GM12873 (cell line): Measurements from ENCODE around the gene KTN1.

Experiments
- CTCF ChIP-seq: IDR thresholded peaks from 2 replicates; pipeline ENCODE4 v1.5.1; 2012; ENCODE audit warnings: low read depth, mild to moderate bottlenecking, moderate library complexity, low read length, control low read depth; ENCODE audit not compliant: insufficient read depth; ENCODE audit errors: missing control alignments

KTN1 gene

DNA sequence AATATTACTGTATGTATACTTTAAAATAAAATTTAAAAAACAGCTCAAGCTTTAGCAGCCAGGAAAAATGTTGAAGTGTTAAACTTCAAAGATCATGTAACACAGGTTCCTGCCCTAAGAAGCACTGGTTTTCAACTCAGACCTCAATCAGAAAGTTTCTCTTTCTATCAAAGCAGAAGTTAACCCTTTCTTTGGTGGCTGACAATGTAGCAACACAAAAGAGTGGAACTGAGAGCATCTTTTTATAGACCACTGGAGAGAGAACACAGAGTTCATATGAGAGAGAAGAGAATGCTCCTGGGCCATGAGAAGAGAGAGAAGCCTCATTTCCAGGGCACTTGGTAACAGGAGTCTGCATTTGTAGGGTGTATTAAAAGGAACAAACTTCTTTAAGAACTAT, 42.2 kb upstream of the KTN1 start:
- TF ChIP-seq CTCF: no peak

DNA sequence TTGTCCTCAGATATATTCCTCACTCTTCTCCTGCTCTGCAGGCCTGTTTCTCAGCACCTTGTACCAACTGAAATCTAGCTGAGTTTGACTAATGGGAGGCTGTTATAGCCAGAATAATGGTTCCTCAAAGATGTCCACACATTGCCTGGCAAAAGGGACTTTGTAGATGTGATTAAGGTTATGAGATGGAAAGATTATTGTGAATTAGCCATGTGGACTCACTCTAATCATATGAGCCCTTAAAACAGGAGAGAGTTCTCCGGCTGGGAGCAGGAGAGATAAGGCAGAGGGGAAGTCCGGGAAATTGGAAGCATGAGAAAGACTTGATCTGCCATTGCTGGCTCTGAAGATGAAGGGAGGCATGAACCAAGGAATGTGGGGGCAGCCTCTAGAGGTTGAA, 40.0 kb upstream of the KTN1 start:
- TF ChIP-seq CTCF: no peak

DNA sequence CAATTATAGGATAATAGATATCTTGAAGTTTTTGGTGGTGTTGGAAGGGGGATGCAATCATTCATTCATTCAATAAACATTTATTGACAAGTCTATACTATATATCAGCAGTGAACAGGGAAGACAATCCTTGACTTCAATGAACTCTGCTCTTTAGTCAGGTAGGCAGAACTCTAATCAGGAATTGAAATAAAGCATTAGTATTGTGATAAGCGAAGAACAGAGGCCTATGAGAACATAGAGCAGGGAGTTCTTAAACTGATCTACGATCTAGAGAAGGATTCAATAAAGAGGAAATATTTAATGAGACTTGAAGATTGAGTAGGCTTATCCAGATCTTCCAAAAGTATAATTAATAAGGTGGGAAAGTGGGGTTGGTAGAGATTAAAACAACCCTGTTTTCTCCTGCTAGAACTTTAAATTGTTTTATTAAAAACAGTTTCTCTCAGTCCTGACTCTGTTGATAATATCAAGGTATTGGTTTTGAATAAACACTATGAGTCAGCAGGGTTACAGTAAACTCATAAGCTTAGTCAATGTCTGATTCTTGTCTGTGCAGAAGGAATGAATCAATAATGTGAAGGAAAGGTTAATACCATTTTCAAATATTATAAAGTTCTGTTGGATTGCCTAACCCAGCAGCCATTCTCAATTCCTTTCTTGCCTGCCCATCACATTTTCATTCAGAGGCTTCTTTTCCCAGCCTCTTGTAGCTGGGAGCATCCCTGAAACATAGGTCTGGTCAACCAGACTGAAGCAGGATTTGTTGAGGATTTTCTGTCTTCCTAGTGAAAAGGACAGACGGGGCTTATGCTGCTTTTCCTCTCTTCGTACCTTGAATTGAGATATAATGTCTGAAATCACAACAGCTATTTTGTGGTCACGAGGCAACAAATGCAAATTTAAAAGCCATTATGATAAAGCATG, 38.9 kb upstream of the KTN1 start:
- TF ChIP-seq CTCF: no peak

- no peak for TF ChIP-seq CTCF
Measured at GRCh38 chr14:55545779-55546178, 34.2 kb upstream of the KTN1 start.

DNA sequence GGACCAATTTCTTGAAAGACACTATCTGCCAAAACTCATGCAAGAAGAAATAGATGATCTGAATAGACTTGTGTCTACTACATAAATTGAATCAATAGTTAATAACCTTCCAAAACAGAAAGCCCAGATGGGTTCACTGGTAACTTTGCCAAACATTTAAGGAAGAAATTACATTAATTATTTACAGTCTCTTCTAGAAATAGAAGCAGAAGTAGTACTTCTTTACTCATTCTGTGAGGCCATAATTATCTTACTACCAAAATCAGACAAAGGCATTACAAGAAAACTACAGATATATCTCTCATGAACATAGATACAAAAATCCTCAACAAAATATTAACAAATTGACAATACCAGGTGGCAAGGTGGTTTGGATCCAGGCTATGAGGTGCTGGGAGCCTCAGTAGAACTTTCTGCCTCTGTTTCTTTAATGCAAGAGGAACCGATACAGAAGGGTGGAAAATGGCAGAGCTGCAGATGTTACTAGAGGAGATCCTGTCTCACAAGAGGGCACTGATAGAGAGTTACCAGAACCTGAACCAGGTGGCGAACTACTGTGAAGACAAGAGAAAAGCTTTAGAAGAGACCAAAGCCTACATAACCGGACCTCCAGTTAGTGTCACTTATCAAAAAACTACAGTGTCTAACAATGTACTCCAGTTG, 33.7 kb upstream of the KTN1 start:
- TF ChIP-seq CTCF: no peak

DNA sequence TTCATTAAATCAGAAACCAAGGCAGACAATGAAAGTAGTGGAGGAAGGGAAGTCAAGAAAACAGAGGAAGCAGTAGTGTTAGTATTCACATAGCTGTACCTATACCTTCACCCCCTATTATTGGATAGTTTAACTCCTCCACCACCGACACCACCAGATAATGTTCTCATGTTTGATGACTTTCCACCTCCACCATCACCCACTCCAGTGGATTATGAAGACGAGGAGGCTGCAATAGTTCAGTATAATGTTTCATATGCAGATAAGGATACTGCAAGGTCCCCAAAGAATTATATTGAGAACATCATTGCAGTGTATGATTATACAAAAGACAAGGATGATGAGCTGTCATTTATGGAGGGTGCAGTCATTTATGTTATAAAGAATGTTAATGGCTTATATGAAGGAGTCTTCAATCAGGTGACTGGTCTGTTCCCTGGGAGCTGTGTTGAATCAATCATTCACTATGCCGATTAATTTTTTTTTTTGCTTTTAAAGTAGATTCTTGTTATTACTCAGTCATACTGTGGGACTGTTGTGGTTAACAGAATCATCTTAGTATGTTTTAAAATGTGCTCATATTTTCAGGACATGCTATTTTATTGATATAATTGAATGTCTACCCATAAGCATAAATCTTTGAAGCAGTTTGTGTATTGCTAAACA, 32.2 kb upstream of the KTN1 start:
- no peak for TF ChIP-seq CTCF

DNA sequence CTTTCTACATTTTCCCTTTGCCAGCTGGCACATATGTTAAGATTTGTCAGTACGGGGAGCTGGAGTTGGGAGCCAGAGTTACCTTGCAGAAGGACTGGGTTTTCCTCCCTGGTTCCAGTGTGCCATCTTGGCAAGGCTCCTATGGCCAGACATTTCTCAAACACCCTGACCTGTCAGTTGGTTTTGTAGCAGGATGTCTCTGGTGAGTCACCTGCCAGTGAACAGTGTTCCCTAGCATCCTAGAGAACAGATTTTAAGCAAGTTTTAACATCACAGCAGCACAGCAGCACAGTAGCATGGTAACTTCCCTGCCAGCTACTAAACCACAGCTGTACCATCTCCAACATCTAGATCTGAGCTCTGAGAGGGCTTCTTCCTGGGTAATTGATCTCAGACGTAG, 26.2 kb upstream of the KTN1 start:
- TF ChIP-seq CTCF: no peak
